DND-41 (cell line): ENCODE data around the gene IQGAP2.

ENCODE experiments used
- ATAC-seq: fragments of 200-7000 bp; cut with Tn5 transposase; 3 replicates; pipeline ENCODE4 v1.9.1; 2021; ENCODE audit warnings: low read depth; ENCODE audit not compliant: insufficient read depth
- DNase-seq: peaks from one replicate; pipeline ENCODE4 v3.0.0-alpha.2; 2020
- H2AFZ ChIP-seq: 2 replicates; pipeline ENCODE4 v1.6.0; 2012; ENCODE audit warnings: low read depth, low read length
- H3K27ac ChIP-seq: 2 replicates; pipeline ENCODE4 v1.5.1; 2012; ENCODE audit warnings: low read length, inconsistent platforms
- H3K27me3 ChIP-seq: fragments of 200-600 bp; sonication (generic); 2 replicates; pipeline ENCODE4 v1.6.0; 2012; ENCODE audit warnings: low read length, mild to moderate bottlenecking, inconsistent platforms; ENCODE audit not compliant: insufficient read depth, poor library complexity
- H3K36me3 ChIP-seq: 2 replicates; pipeline ENCODE4 v1.5.1; 2012; ENCODE audit warnings: low read length, inconsistent platforms; ENCODE audit not compliant: insufficient read depth
- H3K4me1 ChIP-seq: 2 replicates; pipeline ENCODE4 v1.5.1; 2012; ENCODE audit warnings: mild to moderate bottlenecking, low read length; ENCODE audit not compliant: insufficient read depth
- H3K4me2 ChIP-seq: 2 replicates; pipeline ENCODE4 v1.6.0; 2012; ENCODE audit warnings: mild to moderate bottlenecking, moderate library complexity, low read length, inconsistent platforms; ENCODE audit not compliant: insufficient read depth
- H3K4me3 ChIP-seq, 2 experiments: fragments of 200-600 bp in 1 of 2; shearing (Covaris generic) in 1 of 2; 2 replicates each; pipeline ENCODE4 v1.5.1; 2012 to 2016; ENCODE audit warnings: inconsistent platforms in 2 of 2, low read length in 2 of 2, mild to moderate bottlenecking in 2 of 2, low read depth in 1 of 2, moderate library complexity in 1 of 2
- H3K79me2 ChIP-seq: 2 replicates; pipeline ENCODE4 v1.6.0; 2012; ENCODE audit warnings: low read length, inconsistent platforms; ENCODE audit not compliant: insufficient read depth
- H3K9ac ChIP-seq: 2 replicates; pipeline ENCODE4 v1.6.0; 2012; ENCODE audit warnings: low read depth, mild to moderate bottlenecking, inconsistent platforms, low read length, moderate library complexity
- H3K9me3 ChIP-seq: 2 replicates; pipeline ENCODE4 v1.5.1; 2012; ENCODE audit warnings: low read length, moderate library complexity, mild to moderate bottlenecking, inconsistent platforms; ENCODE audit not compliant: insufficient read depth, severe bottlenecking
- H4K20me1 ChIP-seq: 2 replicates; pipeline ENCODE4 v1.6.0; 2012; ENCODE audit warnings: low read length; ENCODE audit not compliant: insufficient read depth
- EZH2 ChIP-seq: IDR thresholded peaks from 3 replicates; pipeline ENCODE4 v1.6.1; 2012; ENCODE audit warnings: borderline replicate concordance, low read depth, mild to moderate bottlenecking, moderate library complexity, low read length, inconsistent platforms; ENCODE audit not compliant: severe bottlenecking
- TF ChIP-seq, protein P1 (sequence below): IDR thresholded peaks from 2 replicates; pipeline ENCODE4 v1.5.1; 2012; ENCODE audit warnings: borderline replicate concordance, low read length, moderate library complexity, mild to moderate bottlenecking; ENCODE audit not compliant: poor library complexity, severe bottlenecking; ENCODE audit errors: extremely low read depth

Gene IQGAP2

DNA sequence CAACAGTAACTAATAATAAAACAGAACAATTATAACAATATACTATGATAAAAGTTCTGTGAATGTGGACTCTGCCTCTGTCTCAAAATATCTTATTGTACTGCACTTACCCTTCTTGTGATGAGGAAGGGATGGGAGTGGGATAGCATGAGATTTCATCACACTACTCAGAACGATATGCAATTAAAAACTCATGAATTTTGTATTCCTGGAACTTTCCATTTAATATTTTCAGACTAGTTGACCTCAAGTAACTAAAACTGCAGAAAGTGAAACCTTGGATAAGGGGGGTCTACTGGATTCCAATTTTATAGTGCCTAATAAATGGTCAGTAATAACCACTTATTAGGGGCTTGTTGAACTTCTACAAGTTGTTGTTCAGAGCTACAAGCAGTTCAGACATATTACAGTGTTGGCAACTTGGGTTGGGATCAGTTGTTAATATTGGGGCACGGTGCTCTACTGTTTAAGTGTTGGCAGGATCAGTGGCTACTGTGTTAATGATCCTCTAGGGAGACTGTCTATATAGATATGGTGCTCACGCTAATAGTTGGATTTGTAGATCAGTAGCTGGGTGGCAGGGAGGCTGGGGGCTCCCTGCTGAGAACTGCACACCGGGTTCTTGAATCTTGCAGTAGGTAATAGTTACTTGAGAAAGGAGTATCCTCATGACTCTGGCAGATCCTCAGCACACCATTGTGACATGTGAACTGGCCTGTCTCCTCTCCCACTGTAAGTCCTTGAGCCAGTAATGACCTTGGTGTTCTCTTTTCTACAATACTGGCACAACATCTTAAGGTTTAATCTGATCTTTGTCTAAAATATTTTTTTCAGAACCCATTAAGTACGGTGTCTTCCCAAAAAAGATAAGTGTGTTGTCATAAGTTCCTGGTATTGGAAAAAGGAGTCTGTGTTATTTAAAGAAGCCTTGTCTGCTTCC, 158.1 kb downstream of the IQGAP2 start:
- ATAC-seq (no peak), DNase-seq (no peak)
- Histone ChIP-seq H3K9me3 (no peaks in the 10 kb centered on the region), H2AFZ (no peak overlapping the region), H4K20me1 (no peaks in the 10 kb centered on the region), H3K36me3 (no peaks in the 10 kb centered on the region), H3K9ac (no peak overlapping the region), H3K4me2 (no peak overlapping the region), H3K79me2 (no peaks in the 10 kb centered on the region), H3K27ac (no peak overlapping the region), H3K4me3 (no peak overlapping the region), H3K27me3 (no peaks in the 10 kb centered on the region), H3K4me1 (no peaks in the 10 kb centered on the region)
- TF ChIP-seq, protein P1, sequence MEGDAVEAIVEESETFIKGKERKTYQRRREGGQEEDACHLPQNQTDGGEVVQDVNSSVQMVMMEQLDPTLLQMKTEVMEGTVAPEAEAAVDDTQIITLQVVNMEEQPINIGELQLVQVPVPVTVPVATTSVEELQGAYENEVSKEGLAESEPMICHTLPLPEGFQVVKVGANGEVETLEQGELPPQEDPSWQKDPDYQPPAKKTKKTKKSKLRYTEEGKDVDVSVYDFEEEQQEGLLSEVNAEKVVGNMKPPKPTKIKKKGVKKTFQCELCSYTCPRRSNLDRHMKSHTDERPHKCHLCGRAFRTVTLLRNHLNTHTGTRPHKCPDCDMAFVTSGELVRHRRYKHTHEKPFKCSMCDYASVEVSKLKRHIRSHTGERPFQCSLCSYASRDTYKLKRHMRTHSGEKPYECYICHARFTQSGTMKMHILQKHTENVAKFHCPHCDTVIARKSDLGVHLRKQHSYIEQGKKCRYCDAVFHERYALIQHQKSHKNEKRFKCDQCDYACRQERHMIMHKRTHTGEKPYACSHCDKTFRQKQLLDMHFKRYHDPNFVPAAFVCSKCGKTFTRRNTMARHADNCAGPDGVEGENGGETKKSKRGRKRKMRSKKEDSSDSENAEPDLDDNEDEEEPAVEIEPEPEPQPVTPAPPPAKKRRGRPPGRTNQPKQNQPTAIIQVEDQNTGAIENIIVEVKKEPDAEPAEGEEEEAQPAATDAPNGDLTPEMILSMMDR: no peak
- TF ChIP-seq EZH2: no peak

DNA sequence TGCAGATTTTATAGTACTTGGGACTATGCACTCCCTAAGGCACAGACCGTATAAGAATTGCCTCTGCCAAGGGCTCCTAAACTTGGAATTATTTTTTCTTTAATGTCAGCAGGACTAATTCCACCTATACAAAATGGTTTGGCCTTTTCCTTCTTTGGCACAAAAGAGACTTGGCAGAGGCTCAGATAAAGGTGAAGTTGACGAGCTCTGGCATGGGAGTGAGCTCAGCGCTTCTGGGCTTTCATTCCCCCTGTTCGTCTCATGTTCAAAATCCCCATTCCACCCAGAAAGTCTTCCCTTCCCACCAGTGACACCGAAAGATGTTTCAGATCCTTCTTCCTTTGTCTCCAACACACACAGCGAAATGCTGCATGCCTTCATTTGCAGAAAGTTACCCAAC, 158.9 kb downstream of the IQGAP2 start:
- Histone ChIP-seq H4K20me1 (no peaks in the 10 kb centered on the region), H3K79me2 (no peaks in the 10 kb centered on the region), H3K4me1 (no peaks in the 10 kb centered on the region), H3K9ac (no peak overlapping the region), H3K4me2 (no peak overlapping the region), H3K27ac (no peak overlapping the region), H3K36me3 (no peaks in the 10 kb centered on the region), H3K9me3 (no peaks in the 10 kb centered on the region), H3K27me3 (no peaks in the 10 kb centered on the region), H3K4me3 (no peak overlapping the region), H2AFZ (no peak overlapping the region)
- TF ChIP-seq, protein P1: no peak
- DNase-seq: no peak
- ATAC-seq: no peak

DNA sequence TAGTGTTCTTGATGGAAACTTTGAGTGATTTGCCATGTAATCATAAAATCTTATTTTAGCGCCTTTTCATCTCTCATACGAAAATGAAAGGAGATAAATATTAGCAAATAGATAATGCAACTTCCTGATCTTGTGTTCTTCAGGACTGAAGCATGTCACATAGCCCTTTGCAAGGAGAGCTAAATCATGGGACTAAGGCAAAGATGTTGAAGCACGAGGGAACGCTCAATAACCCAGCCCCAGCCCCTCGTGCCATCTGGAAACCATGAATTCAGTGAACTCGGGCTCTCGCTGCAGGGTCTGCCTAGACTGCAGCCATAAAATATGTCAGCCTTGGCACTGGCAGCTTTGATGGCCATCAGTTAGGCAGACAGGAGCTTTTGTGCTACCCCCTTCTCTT, 161.9 kb downstream of the IQGAP2 start:
- Histone ChIP-seq H2AFZ (no peak overlapping the region), H3K4me2 (no peak overlapping the region), H3K4me1 (no peaks in the 10 kb centered on the region), H3K4me3 (no peak overlapping the region), H3K27ac (no peak overlapping the region), H4K20me1 (no peaks in the 10 kb centered on the region), H3K9ac (no peak overlapping the region), H3K36me3 (no peaks in the 10 kb centered on the region), H3K27me3 (no peaks in the 10 kb centered on the region), H3K79me2 (no peaks in the 10 kb centered on the region), H3K9me3 (no peaks in the 10 kb centered on the region)
- no peak for DNase-seq
- no peak for ATAC-seq
- no peak for TF ChIP-seq EZH2
- TF ChIP-seq, protein P1: no peak
